HTR-8/SVneo (cell line): ENCODE results near the gene CCDC88B.

Experiments used
- DNase-seq: peaks from one replicate; pipeline ENCODE4 v3.0.0; 2011; ENCODE audit warnings: low spot score, mixed read lengths; ENCODE audit not compliant: insufficient read length
- FAIRE-seq: peaks from 2 replicates; lab custom pipeline; 2011; peaks lifted over from hg19 to GRCh38; lab: Jason Lieb, UNC

CCDC88B gene

GRCh38 chr11:64406221-64406946 is 66.4 kb downstream of the CCDC88B start:
- no peak for FAIRE-seq
- DNase-seq: no peak
